DND-41 (cell line): ENCODE data around the gene SLC12A7.

Experiments
- CTCF ChIP-seq: IDR thresholded peaks from 2 replicates; pipeline ENCODE4 v1.5.1; 2012; ENCODE audit warnings: borderline replicate concordance, low read length, moderate library complexity, mild to moderate bottlenecking; ENCODE audit not compliant: poor library complexity, severe bottlenecking; ENCODE audit errors: extremely low read depth
- EZH2 ChIP-seq: IDR thresholded peaks from 3 replicates; pipeline ENCODE4 v1.6.1; 2012; ENCODE audit warnings: borderline replicate concordance, low read depth, mild to moderate bottlenecking, moderate library complexity, low read length, inconsistent platforms; ENCODE audit not compliant: severe bottlenecking

GRCh38 chr5:1032551-1033027 lies 79.3 kb downstream of the SLC12A7 start:
- TF ChIP-seq CTCF (no peak), EZH2 (no peak)
